Measurements from ENCODE around the gene PPP1R1C. TPM values are rescaled to one million over a fixed set of nuclear protein-coding genes. Genes with fewer than 3 reads are reported as not detected.

Gene PPP1R1C
- polyA plus RNA-seq, 1 donor: 3.5 TPM

DNA sequence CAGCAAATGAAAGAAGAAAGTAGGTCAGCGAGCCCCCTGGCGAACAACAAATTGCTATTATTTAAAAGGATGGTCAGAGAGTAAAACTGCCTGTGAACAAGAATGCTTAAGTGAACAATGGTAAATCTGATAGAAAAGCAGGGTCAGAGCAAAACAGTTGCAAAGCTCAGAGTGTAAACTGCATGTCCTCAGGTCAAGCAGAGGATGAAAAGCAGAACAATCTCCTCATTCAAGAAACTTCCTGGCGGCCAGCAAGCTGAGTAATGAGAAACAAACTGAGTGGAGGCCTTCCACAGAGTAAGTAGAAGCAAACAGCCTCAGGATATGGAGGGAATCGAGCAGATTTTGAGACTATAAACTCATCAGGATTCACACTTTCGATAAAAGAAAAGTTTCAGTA is 117.9 kb downstream of the PPP1R1C start:
- DNase-seq: no peak

DNA sequence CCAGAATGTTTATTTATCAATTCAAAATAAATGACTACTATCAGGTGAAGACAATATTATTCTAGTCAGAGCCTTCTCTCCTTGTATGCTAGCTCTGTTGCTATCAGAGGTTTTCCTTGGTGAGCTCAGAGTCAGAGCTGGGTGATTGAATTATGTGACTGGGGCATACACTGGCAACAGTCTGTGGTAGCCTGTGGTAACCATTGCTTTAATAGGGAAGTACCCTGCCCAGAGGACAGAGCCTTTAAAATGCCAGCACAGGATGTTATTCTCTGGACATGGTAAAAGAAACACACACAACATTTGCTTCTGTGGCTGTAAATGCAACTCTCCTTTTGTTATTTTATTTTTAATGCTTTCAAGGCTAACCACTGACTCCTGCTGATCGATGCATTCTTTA is 124.7 kb downstream of the PPP1R1C start:
- no peak for DNase-seq

DNA sequence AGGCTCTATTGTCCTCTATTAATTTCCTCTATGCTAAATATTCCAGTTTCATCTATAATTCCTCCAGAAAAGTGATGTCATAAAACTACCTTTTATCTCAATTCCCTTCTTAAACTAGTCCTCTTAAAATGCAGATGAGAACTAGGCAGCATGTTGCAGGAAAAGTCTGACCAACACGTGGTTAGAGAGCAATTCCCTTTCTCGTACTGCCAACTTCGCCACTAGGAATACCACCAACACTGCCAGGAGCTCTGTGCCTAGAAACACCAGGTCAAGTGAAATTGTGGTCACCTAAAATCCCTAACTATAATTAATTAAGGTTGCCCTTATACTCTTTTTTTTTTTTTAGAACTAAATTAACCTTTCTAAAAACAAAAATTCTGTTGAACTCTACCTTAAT is 127.7 kb downstream of the PPP1R1C start:
- no peak for DNase-seq

DNA sequence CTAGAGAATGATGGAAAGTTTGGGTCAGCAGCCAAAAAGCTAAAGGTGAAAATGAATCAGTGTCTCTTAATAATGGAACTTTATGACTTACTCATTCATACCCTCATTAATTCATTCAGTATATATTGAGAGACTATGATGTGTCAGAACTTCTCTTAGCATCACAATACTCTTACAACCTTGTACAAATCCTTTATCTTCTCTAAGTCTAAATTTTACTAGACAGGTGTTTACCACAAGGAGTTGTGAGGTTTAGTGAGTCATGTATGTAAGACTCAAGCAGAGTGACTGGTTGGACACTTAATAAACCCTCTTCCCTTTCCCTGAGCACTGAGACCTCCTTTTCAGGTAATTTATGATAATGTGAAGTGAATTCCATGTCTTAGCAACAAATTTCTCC is 129.6 kb downstream of the PPP1R1C start:
- no peak for DNase-seq

DNA sequence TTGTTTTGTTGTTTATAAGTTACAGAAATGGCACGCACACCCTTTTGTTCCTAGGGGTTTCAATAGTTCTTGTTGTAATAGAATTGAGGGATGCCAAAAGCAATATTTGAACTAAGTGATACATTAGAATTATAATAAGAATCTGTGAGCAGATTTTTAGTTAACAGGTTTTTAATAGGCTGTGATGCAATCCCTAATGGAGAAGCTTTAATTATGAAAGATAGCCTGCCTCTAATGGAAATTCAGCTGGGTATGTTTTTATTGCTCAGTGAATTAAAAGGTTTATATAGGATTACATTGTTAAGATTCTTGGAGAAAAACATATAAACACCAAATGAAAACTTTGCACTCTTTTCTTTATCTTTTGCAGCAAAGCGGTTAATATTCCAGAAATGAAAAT is 131.1 kb downstream of the PPP1R1C start:
- no peak for DNase-seq

DNA sequence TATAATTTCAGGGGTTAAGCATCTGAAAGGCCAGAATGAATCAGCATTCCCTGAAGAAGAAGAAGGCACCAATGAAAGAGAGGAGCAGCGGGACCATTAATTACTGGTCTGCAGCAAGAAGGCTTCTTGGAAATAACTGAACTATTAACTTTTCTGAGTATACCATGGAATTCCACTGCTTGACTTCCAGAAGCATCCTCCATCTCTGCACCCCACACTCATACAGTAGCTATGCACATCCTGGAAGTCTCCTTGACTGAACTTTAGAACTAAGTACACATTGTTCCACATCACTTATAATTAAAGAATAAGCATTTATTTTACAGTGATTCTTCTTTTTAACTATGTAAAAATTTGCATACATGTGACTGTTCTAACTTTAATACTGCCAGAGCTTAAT is 131.5 kb downstream of the PPP1R1C start:
- no peak for DNase-seq

DNA sequence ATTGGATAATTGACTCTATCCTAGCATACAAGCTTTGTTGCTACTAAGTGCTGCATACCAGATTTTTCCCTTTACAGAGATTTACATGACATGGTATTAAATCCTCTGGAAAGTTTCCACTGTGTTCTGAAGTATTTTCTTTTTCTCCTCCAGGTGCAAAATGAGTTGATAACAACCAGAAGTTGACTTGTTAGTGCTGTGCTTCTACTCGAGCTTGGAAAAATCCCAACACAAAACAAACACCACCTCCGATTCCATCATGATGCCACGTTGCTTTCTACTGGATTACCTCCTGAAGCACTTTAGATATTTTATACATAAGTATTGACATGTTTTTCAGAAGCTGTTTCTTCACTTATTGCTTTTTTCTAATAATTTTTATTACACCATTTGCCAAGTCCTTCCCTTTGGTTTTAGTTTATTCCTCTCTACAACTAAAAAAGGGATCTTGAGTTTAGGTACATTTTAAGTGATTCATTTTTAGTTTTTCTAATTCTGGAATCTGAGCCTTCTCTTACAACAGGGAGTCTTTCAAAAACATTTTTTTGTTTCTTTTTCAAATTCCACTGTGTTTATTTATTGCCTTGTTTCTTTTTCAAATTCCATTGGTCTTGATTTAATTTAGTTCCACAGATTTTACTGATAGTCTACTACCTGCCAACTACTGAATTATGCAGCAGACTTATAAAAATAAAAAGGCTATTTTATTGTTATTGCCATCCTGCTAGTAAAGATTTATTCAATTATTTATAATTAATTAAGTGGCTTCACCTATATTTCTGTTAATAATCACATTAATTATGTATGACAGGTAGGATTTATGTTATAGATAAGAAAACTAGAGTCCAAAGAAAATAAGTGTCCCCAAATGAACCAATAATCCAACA is 143.4 kb downstream of the PPP1R1C start:
- no peak for DNase-seq

DNA sequence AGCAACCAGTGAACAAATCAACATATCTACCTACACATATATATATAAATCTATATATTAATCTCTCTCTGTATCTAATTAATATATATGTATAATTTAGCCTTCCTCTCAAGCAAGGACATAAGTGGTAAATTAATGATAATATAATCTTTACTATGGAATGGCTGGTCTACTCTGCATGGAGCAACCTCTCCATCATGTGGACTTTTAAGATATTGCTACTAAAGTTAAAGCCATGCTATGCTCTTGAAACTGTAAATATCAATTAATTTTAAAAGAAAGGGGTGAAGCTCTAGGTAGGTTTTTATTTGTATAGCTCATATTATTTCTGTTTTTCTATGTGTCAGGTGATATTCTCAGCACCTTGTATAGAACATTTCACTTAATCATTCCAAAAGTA is 147.0 kb downstream of the PPP1R1C start:
- no peak for DNase-seq

DNA sequence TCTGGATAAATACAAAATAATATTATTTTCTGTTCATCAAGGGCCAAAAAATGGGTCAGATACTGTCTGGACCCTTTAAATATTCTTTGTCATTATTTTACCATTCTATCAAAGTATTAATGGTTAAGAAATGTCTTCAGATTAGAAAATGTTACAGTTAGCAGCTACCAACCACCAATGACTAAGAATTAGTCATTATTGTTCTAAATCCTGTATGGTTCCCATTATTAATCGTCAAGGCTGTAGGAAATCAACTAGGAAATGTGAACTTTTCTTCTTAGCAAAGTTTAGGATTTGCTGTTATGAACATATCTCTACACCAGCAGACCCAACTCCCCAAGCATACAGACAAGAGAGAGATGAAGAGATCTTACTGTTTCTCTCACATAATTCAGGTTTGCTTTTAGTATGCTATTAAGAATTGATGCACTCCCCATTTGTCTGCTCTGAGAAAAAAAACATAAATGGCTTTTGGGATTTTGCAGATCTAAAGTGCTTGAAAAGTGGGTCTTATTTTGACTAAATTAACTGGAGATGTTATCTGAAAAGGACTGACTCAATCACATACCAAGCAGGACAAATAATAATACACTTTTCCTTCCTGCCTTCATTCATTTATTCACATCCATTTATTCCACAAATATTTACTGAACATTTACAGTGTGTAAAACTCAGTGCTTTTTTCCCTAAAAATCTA is 147.7 kb downstream of the PPP1R1C start:
- DNase-seq: no peak

DNA sequence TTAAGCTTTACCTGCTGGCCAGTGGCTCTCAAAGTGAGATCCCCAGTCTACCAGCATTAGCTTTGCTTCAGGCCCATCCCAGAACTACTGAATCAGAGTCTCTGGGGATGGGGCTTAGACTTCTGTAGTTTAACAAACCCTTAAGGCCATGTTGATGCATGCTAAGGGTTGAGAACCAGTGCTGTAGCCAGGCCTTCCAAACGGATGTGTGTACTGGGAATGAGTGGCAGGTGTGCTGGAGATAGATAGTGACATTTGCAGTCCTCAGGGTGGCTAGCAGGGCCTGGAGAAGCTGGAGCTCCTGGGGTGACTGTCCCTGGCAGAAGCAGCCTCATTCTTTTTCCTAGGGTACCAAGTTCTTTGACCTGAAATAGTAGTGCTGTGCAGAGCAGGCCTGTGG is 148.5 kb downstream of the PPP1R1C start:
- DNase-seq: no peak

DNA sequence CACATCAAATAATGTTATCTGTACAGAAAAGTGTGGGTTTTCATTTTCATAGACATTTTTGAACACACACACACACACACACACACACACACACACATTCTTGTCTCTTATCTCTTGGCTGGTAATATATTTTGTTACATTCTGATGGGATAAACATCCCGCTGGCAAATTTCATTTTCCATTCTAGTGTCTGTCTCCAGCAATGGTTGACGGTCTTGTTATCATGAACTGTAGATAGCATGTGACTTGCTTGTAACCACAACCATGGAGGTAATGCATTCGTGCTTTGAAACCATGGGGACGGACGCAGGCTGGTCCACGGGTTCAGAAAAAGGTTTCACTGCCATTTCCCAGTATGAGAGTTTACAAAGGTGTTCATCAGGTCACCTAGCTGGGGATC is 156.4 kb downstream of the PPP1R1C start:
- DNase-seq: no peak

DNA sequence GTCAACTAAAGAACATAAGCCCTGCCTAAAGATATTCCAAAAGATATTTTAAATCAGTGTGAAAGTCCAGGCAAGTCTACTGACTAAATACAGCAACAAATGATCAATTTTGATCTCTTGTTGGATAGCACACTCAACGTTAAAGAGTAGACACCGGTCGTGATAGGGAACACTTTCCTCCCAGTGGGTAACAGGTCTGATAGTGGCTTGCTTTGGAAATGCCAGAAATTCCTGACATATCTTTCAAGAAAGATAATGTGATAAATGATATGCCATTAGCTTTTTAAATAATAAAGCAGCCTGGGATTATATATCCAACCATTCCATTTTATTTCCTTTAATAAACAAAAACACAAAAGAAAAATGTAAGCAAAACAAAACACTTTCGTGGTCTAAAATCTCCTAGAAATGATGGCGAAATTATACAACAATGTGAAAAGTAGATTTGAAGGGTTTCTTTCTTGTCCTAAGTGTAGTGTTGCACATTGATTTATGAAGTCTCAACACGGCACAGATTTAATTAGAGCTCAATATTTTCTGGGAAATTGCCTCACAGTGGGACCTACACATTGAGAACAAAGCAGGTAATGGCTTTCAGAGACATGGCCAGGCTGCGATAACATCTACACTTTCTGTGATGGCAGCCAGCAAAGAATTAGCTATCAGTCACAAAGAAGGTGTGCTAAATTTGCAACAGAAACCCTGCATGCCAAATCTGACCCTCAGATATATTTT is 158.6 kb downstream of the PPP1R1C start:
- DNase-seq: no peak

DNA sequence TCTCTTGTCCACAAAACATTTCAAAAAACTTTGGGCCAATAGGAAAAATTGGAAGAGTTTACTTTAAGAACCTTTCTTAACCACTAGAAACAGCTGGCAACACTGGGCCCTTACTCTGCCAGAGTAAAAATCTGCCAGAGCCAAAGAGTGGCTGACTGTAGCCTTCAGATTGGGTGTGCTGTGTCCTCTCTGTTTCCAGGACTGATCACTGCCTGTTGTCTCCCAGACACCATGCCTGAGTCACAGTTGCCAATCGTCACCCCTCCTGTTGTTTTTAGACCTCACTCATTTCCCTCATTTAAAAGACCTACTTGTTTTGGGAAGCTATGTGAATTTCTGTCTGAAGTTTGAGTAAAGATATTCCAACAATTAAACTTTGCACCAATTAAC is 159.1 kb downstream of the PPP1R1C start:
- no peak for DNase-seq

DNA sequence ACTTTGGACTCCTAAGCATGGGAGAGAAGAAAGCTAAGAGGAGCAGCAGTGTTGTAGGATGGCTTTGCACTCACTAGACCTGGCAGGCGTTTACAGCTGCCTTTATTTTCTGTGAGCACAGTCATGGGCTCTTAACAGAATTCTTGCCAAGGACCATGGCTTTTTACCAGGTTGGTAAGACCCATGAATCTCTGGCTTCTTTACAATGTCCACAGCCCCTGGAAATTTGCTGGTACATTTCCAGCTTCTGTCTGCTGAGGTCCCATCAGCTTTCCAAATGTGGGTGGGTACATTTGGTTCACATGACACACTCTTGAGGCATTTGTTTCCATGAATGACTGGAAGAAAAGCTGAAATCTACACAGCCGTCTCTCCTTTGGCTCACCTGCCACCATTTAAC is 162.7 kb downstream of the PPP1R1C start:
- DNase-seq: no peak

DNA sequence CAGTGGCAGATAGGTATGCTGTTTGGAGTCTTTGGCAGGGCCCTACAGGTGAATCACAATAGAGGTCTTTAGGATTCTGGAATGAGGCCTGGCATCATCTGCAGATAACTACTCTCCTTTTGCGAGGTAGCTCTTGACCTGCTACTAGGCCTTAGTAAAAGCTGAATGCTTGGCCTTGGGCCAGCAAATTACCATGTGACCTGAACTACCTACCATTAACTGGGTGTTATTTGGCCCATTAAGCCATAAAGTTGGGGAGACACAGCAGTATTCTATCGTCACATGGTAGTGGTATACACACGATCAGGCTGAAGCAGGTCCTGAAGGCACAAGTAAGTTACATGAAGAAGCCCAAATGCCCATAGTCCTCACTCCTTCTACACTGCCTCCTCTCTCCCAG is 178.2 kb downstream of the PPP1R1C start:
- DNase-seq: no peak

DNA sequence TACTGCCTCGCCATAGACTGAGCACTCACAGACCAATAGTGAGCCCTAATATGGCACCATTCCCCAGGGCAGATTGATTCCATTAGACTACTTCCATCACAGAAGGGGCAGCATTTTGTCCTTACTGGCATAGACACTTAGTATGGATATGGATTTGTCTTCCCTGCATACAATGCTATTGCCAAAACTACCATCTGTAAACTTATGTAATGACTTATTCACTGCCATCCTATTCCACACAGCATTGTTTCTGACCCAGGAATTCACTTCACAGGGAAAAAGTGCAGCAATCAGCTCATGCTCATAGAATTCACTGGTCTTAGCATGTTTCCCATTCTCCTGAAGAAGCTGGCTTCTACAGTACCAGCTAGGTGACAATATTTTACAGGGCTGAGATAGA is 179.0 kb downstream of the PPP1R1C start:
- DNase-seq: no peak

DNA sequence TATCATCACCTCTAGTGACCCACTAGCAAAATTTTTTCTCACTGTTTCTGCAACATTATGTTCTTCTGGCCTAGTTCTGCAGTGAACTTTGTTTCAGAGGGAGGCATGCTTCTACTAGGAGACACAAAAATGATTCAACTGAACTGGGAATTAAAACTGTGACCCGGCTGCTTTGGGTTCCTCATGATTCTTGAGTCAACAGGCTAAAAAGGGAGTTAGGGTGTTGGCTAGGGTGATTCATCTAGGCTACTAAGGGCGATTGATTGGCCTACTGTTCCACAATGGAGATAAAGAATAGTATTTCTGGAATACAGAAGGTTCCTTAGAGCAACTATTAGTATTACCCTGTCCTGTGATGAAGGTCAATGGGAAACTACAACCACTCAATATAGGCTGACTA is 179.5 kb downstream of the PPP1R1C start:
- no peak for DNase-seq

DNA sequence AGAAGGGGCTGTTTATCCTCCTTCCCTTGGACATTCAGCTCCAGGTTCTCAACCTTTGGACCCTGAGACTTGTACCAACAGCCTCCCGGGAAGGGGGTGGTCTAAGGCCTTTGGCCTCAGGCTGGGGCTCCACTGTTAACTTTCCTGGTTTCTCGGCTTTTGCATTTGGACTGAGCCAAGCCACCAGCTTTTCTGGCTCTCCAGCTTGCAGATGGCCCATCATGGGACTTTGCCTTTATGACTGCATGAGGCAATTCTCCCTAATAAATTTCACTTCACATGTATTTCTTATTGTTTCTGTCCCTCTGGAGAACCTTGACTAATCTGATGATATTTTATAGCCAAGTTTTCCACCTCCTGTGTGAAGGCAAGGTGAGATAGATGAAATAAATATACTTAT is 180.8 kb downstream of the PPP1R1C start:
- DNase-seq: peak; percentile 15

DNA sequence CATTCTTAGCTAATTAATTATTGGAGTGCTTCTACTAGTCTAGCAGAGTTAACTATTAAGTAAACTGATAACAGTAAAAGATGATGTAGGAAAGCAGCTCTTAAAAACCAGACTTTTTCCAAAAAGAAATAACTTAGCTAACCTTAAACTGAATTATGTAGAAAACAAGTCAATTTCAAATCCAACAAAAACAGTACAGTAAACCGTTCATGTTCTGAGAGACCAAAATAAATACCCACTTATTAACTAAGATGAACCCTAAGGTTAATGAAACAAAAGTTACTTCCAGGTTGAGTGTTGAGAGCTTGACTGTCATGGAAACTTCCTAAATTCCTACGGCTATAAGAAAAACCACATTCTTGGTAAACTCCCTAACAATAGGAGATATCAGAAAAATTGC is 181.2 kb downstream of the PPP1R1C start:
- DNase-seq: peak; percentile 28
